Neuronal stem cell (in vitro differentiated cells): ENCODE data around the gene FBXO7.

ENCODE experiments used
- DNase-seq: peaks from one replicate; pipeline ENCODE4 v3.0.0-alpha.2; 2013; ENCODE audit warnings: low spot score
- H2AFZ ChIP-seq: one replicate; pipeline ENCODE4 v1.6.1; 2013; ENCODE audit warnings: mild to moderate bottlenecking, low read length, inconsistent platforms
- H2AK5ac ChIP-seq: 2 replicates; pipeline ENCODE4 v1.6.1; 2013; ENCODE audit warnings: low read depth, mild to moderate bottlenecking, inconsistent platforms, low read length, moderate library complexity, mixed read lengths
- H2BK120ac ChIP-seq: 2 replicates; pipeline ENCODE4 v1.6.1; 2013; ENCODE audit warnings: low read depth, mild to moderate bottlenecking, inconsistent platforms, low read length, moderate library complexity, mixed read lengths
- H2BK12ac ChIP-seq: one replicate; pipeline ENCODE4 v1.6.1; 2013; ENCODE audit warnings: low read length, inconsistent platforms
- H2BK15ac ChIP-seq: 2 replicates; pipeline ENCODE4 v1.6.1; 2013; ENCODE audit warnings: mild to moderate bottlenecking, low read length, inconsistent platforms, mixed read lengths
- H2BK5ac ChIP-seq: one replicate; pipeline ENCODE4 v1.6.1; 2013; ENCODE audit warnings: inconsistent platforms, mild to moderate bottlenecking, low read length, moderate library complexity
- H3K14ac ChIP-seq: one replicate; pipeline ENCODE4 v1.6.1; 2013; ENCODE audit warnings: low read length, inconsistent platforms
- H3K18ac ChIP-seq: 2 replicates; pipeline ENCODE4 v1.6.1; 2013; ENCODE audit warnings: low read length, inconsistent platforms
- H3K23ac ChIP-seq: 2 replicates; pipeline ENCODE4 v1.6.1; 2013; ENCODE audit warnings: low read depth, mild to moderate bottlenecking, mixed read lengths, low read length, inconsistent platforms; ENCODE audit not compliant: poor library complexity
- H3K27ac ChIP-seq: replicated peaks from 3 replicates; pipeline ENCODE4 v1.5.1; 2013; ENCODE audit warnings: low read length, inconsistent platforms
- H3K27me3 ChIP-seq, 3 experiments: 2 replicates each; pipeline ENCODE4 v1.6.1; 2013; ENCODE audit warnings: low read length in 3 of 3, mild to moderate bottlenecking in 2 of 3, inconsistent platforms in 1 of 3, low read depth in 1 of 3, mixed read lengths in 1 of 3, moderate library complexity in 1 of 3; ENCODE audit not compliant: control insufficient read depth in 3 of 3, insufficient read depth in 3 of 3
- H3K36me3 ChIP-seq, 2 donors: replicated peaks in 1 of 2; 2 replicates each; pipeline ENCODE4 v1.6.1; 2013; ENCODE audit warnings: low read length in 2 of 2; ENCODE audit not compliant: control insufficient read depth in 2 of 2, insufficient read depth in 2 of 2
- H3K4ac ChIP-seq: 2 replicates; pipeline ENCODE4 v1.6.1; 2013; ENCODE audit warnings: inconsistent platforms, mild to moderate bottlenecking, low read length, moderate library complexity
- H3K4me1 ChIP-seq, 2 donors: 1 replicate in 1 of 2; 2 replicates in 1 of 2; pipeline ENCODE4 v1.6.1; 2013; ENCODE audit warnings: low read length in 2 of 2, low read depth in 1 of 2; ENCODE audit not compliant: control insufficient read depth in 2 of 2, insufficient read depth in 1 of 2
- H3K4me2 ChIP-seq: one replicate; pipeline ENCODE4 v1.6.1; 2013; ENCODE audit warnings: mild to moderate bottlenecking, low read length, inconsistent platforms; ENCODE audit not compliant: insufficient read depth, poor library complexity, severe bottlenecking
- H3K4me3 ChIP-seq, 2 donors: 2 replicates each; pipeline ENCODE4 v1.5.1; 2013; ENCODE audit warnings: low read length in 2 of 2, mild to moderate bottlenecking in 2 of 2, inconsistent platforms in 1 of 2, moderate library complexity in 1 of 2
- H3K79me1 ChIP-seq: one replicate; pipeline ENCODE4 v1.6.1; 2013; ENCODE audit warnings: low read depth, mild to moderate bottlenecking, inconsistent platforms, low read length, moderate library complexity
- H3K9ac ChIP-seq: one replicate; pipeline ENCODE4 v1.6.1; 2013; ENCODE audit warnings: mild to moderate bottlenecking, low read depth, low read length, inconsistent platforms; ENCODE audit not compliant: poor library complexity
- H3K9me3 ChIP-seq, 2 donors: replicated peaks in 1 of 2; 2 replicates each; pipeline versions ENCODE3 to v1.6.1; 2013; ENCODE audit warnings: low read length in 2 of 2, mild to moderate bottlenecking in 2 of 2, inconsistent platforms in 1 of 2, low read depth in 1 of 2, mixed read lengths in 1 of 2, moderate library complexity in 1 of 2; ENCODE audit not compliant: control insufficient read depth in 2 of 2, insufficient read depth in 1 of 2
- H4K8ac ChIP-seq: one replicate; pipeline ENCODE4 v1.6.1; 2013; ENCODE audit warnings: low read depth, mild to moderate bottlenecking, inconsistent platforms, low read length, moderate library complexity
- H4K91ac ChIP-seq: one replicate; pipeline ENCODE4 v1.6.1; 2013; ENCODE audit warnings: low read length, low read depth, mild to moderate bottlenecking, inconsistent platforms; ENCODE audit not compliant: poor library complexity
- WGBS, 2 donors: extraction: QIAGEN DNeasy Blood & Tissue Kit; methylation state at CpG; one replicate each; pipeline ENCODE4 v1.1.7; 2013; ENCODE audit warnings: missing lambda C conversion rate in 2 of 2, mixed read lengths in 1 of 2; ENCODE audit not compliant: insufficient read length in 2 of 2, insufficient replicate concordance in 1 of 2; ENCODE audit errors: extremely low coverage in 2 of 2; 5-methylcytosine and 5-hydroxymethylcytosine counted together

Gene FBXO7

DNA sequence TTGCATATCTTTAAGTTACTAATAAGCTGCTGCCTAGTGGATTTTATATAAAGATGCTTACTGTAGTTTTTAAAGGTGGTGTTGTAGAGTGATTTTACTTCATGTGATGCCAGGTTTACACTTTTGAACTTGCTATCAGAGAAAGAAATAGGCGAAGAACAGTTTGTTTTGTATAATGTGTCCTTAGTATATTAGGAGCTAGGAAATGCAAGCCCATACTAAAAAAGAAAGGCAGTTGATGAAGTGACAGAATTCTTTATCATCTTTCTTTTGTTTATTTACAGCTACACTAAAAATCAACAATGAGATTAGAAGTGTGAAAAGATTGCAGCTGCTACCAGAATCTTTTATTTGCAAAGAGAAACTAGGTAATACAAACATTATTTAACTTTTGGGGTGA, 12.8 kb downstream of the FBXO7 start:
- no peak for DNase-seq
- Histone ChIP-seq H2AK5ac (no peak overlapping the region), H3K23ac (no peak overlapping the region), H3K14ac (no peak overlapping the region), H3K9ac (no peak overlapping the region), H2BK5ac (no peak overlapping the region), H2BK15ac (no peak overlapping the region), H4K91ac (no peak overlapping the region), H3K4ac (no peak overlapping the region), H3K27me3 (no peaks in the 10 kb centered on the region), H3K4me2 (no peak overlapping the region), H3K4me3 (no peak overlapping the region), H3K9me3 (no peaks in the 10 kb centered on the region), H2BK120ac (no peak overlapping the region), H3K27ac (no peak overlapping the region), H3K4me1 (no peaks in the 10 kb centered on the region), H2BK12ac (no peak overlapping the region), H3K79me1 (no peaks in the 10 kb centered on the region), H2AFZ (no peak overlapping the region), H3K36me3 (peaks cover 2 to 88% of the 10 kb centered on the region in 2 donors), H4K8ac (no peak overlapping the region), H3K18ac (no peak overlapping the region)
- WGBS, 2 donors: no CpG with 5 or more reads among the region's 1 CpG

DNA sequence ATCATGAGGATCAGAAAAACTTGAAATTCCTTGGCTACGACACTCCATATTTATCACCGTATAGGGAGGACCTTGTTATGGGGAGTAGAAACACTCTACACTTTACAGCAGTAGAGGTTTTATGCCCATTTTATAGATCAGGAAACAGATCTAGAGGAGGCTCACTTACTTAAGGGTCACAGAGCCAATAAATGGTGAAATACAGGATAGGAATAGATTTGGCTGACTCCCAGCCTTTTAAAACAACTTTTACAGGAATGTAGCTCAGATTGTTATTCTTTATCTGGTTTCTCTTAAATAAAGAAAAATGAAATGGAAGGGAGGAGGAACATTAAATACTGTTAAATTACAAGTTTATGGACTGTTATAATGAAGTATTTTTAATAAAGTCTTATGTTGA, 14.8 kb downstream of the FBXO7 start:
- no peak for DNase-seq
- Histone ChIP-seq H3K18ac (no peak overlapping the region), H3K36me3 (peaks cover 7 to 100% of the 10 kb centered on the region in 2 donors), H3K27me3 (no peaks in the 10 kb centered on the region), H3K27ac (no peak overlapping the region), H3K14ac (no peak overlapping the region), H2BK12ac (no peak overlapping the region), H4K8ac (no peak overlapping the region), H2BK5ac (no peak overlapping the region), H3K4me3 (no peak overlapping the region), H3K79me1 (no peaks in the 10 kb centered on the region), H4K91ac (no peak overlapping the region), H2AFZ (no peak overlapping the region), H2BK120ac (no peak overlapping the region), H3K4me1 (no peaks in the 10 kb centered on the region), H3K23ac (no peak overlapping the region), H3K4me2 (no peak overlapping the region), H3K9ac (no peak overlapping the region), H3K9me3 (no peaks in the 10 kb centered on the region), H2AK5ac (no peak overlapping the region), H3K4ac (no peak overlapping the region), H2BK15ac (no peak overlapping the region)
- no CpG with 5 or more reads among the region's 2 CpGs for WGBS, 2 donors

DNA sequence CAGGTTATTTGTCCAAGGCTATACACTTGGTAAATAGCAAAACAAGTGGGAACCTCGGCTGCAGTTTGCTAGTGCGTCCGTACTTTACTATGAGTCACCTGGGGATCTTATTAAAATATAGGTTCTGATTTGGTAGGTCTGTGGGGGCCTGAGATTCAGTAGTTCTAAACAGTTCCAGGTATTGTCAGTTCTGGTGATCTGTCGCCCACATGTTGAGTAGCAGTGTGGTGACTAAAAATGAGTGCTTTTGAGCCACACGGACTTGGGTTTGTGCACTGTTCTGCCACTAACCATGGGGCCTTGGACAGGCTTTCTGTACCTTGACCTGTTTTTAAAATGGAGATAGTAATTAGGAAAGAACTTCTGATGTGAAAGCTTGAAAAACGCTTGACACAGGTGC, 15.7 kb downstream of the FBXO7 start:
- Histone ChIP-seq H3K27ac (no peak overlapping the region), H3K4me1 (no peaks in the 10 kb centered on the region), H2AK5ac (no peak overlapping the region), H2AFZ (no peak overlapping the region), H3K36me3 (peaks cover 10 to 100% of the 10 kb centered on the region in 2 donors), H2BK120ac (no peak overlapping the region), H3K14ac (no peak overlapping the region), H2BK5ac (no peak overlapping the region), H3K18ac (no peak overlapping the region), H2BK12ac (no peak overlapping the region), H2BK15ac (no peak overlapping the region), H3K79me1 (no peaks in the 10 kb centered on the region), H3K4me3 (no peak overlapping the region), H3K23ac (no peak overlapping the region), H4K91ac (no peak overlapping the region), H3K9ac (no peak overlapping the region), H3K9me3 (no peaks in the 10 kb centered on the region), H4K8ac (no peak overlapping the region), H3K4ac (no peak overlapping the region), H3K27me3 (no peaks in the 10 kb centered on the region), H3K4me2 (no peak overlapping the region)
- WGBS, 2 donors: no CpG with 5 or more reads among the region's 6 CpGs
- DNase-seq: no peak

DNA sequence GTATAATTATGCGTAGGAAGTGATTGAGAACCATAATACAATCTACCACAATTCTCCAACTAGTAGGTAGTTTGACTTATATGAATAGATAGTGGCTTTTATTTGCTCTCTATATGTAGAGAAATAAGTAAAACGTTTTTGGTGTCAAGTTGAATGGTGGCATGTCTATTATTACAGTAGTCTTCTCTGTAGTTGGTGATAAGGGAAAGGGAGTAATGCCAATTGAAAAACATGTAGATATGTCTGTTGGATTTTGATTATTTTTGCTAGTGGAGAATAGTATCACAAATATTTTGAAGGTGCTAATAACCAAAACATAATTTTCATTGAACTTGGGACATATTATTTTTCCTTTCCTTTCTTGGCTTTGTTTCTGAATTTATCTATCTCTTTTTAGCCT, 17.5 kb downstream of the FBXO7 start:
- Histone ChIP-seq H3K9ac (no peak overlapping the region), H3K14ac (no peak overlapping the region), H3K27me3 (no peaks in the 10 kb centered on the region), H2BK120ac (no peak overlapping the region), H2BK15ac (no peak overlapping the region), H3K4me1 (no peaks in the 10 kb centered on the region), H3K27ac (no peak overlapping the region), H3K4me3 (no peak overlapping the region), H3K4me2 (no peak overlapping the region), H4K8ac (no peak overlapping the region), H4K91ac (no peak overlapping the region), H3K23ac (no peak overlapping the region), H2BK12ac (no peak overlapping the region), H2AK5ac (no peak overlapping the region), H2BK5ac (no peak overlapping the region), H3K36me3 (peaks cover 8 to 100% of the 10 kb centered on the region in 2 donors), H3K9me3 (no peaks in the 10 kb centered on the region), H2AFZ (no peak overlapping the region), H3K18ac (no peak overlapping the region), H3K4ac (no peak overlapping the region), H3K79me1 (no peaks in the 10 kb centered on the region)
- no CpG with 5 or more reads among the region's 2 CpGs for WGBS, 2 donors
- no peak for DNase-seq
